Measurements from ENCODE around the gene LIMS2. TPM values are rescaled to one million over a fixed set of nuclear protein-coding genes. Genes with fewer than 3 reads are reported as not detected.

Gene LIMS2
- total RNA-seq, 2 donors from 2014 or later: 6.6 to 37.2 TPM

- Histone ChIP-seq H3K9me3 (no peaks in the 10 kb centered on the region), H3K4me1 (no peaks in the 10 kb centered on the region), H3K9ac (ENCODE audit: low read depth in 2 of 2, low read length in 2 of 2) (no peak overlapping the region), H3K36me3 (no peaks in the 10 kb centered on the region), H3K27ac (no peak overlapping the region), H3K27me3 (no peaks in the 10 kb centered on the region), H3K4me3 (no peak overlapping the region)
- DNase-seq: no peak
- TF ChIP-seq CTCF (IDR thresholded peaks at IDR 0.05): no peak
- intact Hi-C loops (cut with DNase I): no loop called here
These were observed 36.2 kb downstream of the LIMS2 start for GRCh38 chr2:127639111-127639474.

GRCh38 chr2:127638361-127639110, 36.8 kb downstream of the LIMS2 start:
- H3K36me3 ChIP-seq: no peaks in the 10 kb centered on the region
- no peak for DNase-seq
- H3K4me1 ChIP-seq: no peaks in the 10 kb centered on the region
- peak overlapping the region; percentile 57 for H3K27ac ChIP-seq
- H3K9me3 ChIP-seq: no peaks in the 10 kb centered on the region
- H3K4me3 ChIP-seq: no peak overlapping the region
- peak overlapping the region in 1 of 2 donors; percentile 19 for H3K9ac ChIP-seq (ENCODE audit: low read depth in 2 of 2, low read length in 2 of 2)
- no peak for TF ChIP-seq CTCF (IDR thresholded peaks at IDR 0.05)
- H3K27me3 ChIP-seq: no peaks in the 10 kb centered on the region
- intact Hi-C loops (cut with DNase I): no loop called here

GRCh38 chr2:127637725-127638252, 37.5 kb downstream of the LIMS2 start:
- intact Hi-C loops (cut with DNase I): no loop called here

GRCh38 chr2:127637236-127637630, 38.1 kb downstream of the LIMS2 start:
- H3K4me1 ChIP-seq: no peaks in the 10 kb centered on the region
- H3K9me3 ChIP-seq: no peaks in the 10 kb centered on the region
- no peaks in the 10 kb centered on the region for H3K36me3 ChIP-seq
- no peak overlapping the region for H3K9ac ChIP-seq (ENCODE audit: low read depth in 2 of 2, low read length in 2 of 2)
- intact Hi-C loops (cut with DNase I): no loop called here
- no peak overlapping the region for H3K4me3 ChIP-seq
- DNase-seq: no peak
- TF ChIP-seq CTCF (IDR thresholded peaks at IDR 0.05): no peak
- H3K27ac ChIP-seq: peak overlapping the region; percentile 40
- H3K27me3 ChIP-seq: no peaks in the 10 kb centered on the region

More at GRCh38 chr2:127637725-127638252, 37.5 kb downstream of the LIMS2 start:
- no peak for DNase-seq
- peak overlapping the region in 1 of 2 donors; percentile 19 for H3K9ac ChIP-seq (ENCODE audit: low read depth in 2 of 2, low read length in 2 of 2)
- no peaks in the 10 kb centered on the region for H3K36me3 ChIP-seq
- no peak overlapping the region for H3K4me3 ChIP-seq
- TF ChIP-seq CTCF (IDR thresholded peaks at IDR 0.05): no peak
- peak overlapping the region; percentile 57 for H3K27ac ChIP-seq
- H3K27me3 ChIP-seq: no peaks in the 10 kb centered on the region
- H3K9me3 ChIP-seq: no peaks in the 10 kb centered on the region
- H3K4me1 ChIP-seq: no peaks in the 10 kb centered on the region

GRCh38 chr2:127636248-127637235, 38.8 kb downstream of the LIMS2 start:
- peak; percentile 68 for DNase-seq
- Histone ChIP-seq H3K27me3 (no peaks in the 10 kb centered on the region), H3K9me3 (no peaks in the 10 kb centered on the region), H3K36me3 (no peaks in the 10 kb centered on the region), H3K4me3 (no peak overlapping the region), H3K9ac (ENCODE audit: low read depth in 2 of 2, low read length in 2 of 2) (peak overlapping the region in 1 of 2 donors; percentile 26), H3K4me1 (no peaks in the 10 kb centered on the region), H3K27ac (no peak overlapping the region)
- TF ChIP-seq CTCF (IDR thresholded peaks at IDR 0.05): no peak
- intact Hi-C loops (cut with DNase I): no loop called here

Measured in colonic mucosa (tissue), 4 donors.